DOHH2 (cell line): ENCODE measurements around the gene STARD9.
A peak's percentile ranks its signal among the peaks of the same experiment; 100 is the strongest.
"Not testable (repeated sequence)": the region's sequence is repeated elsewhere in the genome, so short reads cannot be mapped to it uniquely, and the experiment has no call there.

Source experiments
- H3F3A ChIP-seq: fragments of 200-600 bp; sonication (generic), shearing (Covaris generic); 2 replicates; pipeline ENCODE4 v1.6.0; 2016; ENCODE audit warnings: antibody characterized with exemption, mild to moderate bottlenecking; ENCODE audit not compliant: control insufficient read depth, insufficient read depth
- H3K27ac ChIP-seq: fragments of 200-600 bp; sonication (generic); 2 replicates; pipeline ENCODE4 v1.5.1; 2014; ENCODE audit warnings: low read depth, mild to moderate bottlenecking, low read length, moderate library complexity
- H3K27me3 ChIP-seq: fragments of 200-600 bp; sonication (generic); 2 replicates; pipeline ENCODE4 v1.6.1; 2014; ENCODE audit warnings: mild to moderate bottlenecking, low read length, mixed read lengths; ENCODE audit not compliant: control insufficient read depth
- H3K36me3 ChIP-seq: fragments of 200-600 bp; sonication (generic); 2 replicates; pipeline ENCODE4 v1.6.1; 2014; ENCODE audit warnings: mild to moderate bottlenecking, low read length, moderate library complexity, mixed read lengths; ENCODE audit not compliant: control insufficient read depth
- H3K4me1 ChIP-seq: fragments of 200-600 bp; sonication (generic); 2 replicates; pipeline ENCODE4 v1.6.1; 2014; ENCODE audit warnings: mild to moderate bottlenecking, low read length, mixed read lengths; ENCODE audit not compliant: control insufficient read depth
- H3K4me2 ChIP-seq: fragments of 200-600 bp; sonication (generic); 2 replicates; pipeline ENCODE4 v1.6.0; 2014; ENCODE audit warnings: mild to moderate bottlenecking, low read length, moderate library complexity
- H3K4me3 ChIP-seq: fragments of 200-600 bp; sonication (generic); 2 replicates; pipeline ENCODE4 v1.5.1; 2014; ENCODE audit warnings: mild to moderate bottlenecking, low read length, mixed read lengths
- H3K79me2 ChIP-seq: fragments of 200-600 bp; sonication (generic); 2 replicates; pipeline ENCODE4 v1.6.1; 2014; ENCODE audit warnings: mild to moderate bottlenecking, low read length, mixed read lengths; ENCODE audit not compliant: control insufficient read depth
- H3K9me2 ChIP-seq: fragments of 200-600 bp; sonication (generic); replicated peaks from 2 replicates; pipeline ENCODE4 v1.6.1; 2014; ENCODE audit warnings: mild to moderate bottlenecking, low read length, mixed read lengths; ENCODE audit not compliant: control insufficient read depth
- H3K9me3 ChIP-seq: fragments of 200-600 bp; sonication (generic); 2 replicates; pipeline ENCODE4 v1.6.1; 2014; ENCODE audit warnings: antibody characterized with exemption, low read length, mixed read lengths; ENCODE audit not compliant: control insufficient read depth, insufficient read depth
- H4K20me1 ChIP-seq: fragments of 200-600 bp; sonication (generic); 2 replicates; pipeline ENCODE4 v1.6.0; 2014; ENCODE audit warnings: low read depth, mild to moderate bottlenecking, antibody characterized with exemption, low read length, moderate library complexity; ENCODE audit not compliant: control insufficient read depth, insufficient read depth
- EZH2phosphoT487 ChIP-seq: fragments of 200-600 bp; sonication (generic); IDR thresholded peaks from 2 replicates; pipeline ENCODE4 v1.6.1; 2017; ENCODE audit warnings: borderline replicate concordance, mild to moderate bottlenecking, antibody characterized with exemption, low read length, moderate library complexity, mixed read lengths
- TF ChIP-seq, protein P1 (sequence below): fragments of 200-600 bp; sonication (generic); IDR thresholded peaks from one replicate; pipeline ENCODE4 v1.5.1; 2014; ENCODE audit warnings: antibody characterized with exemption, mild to moderate bottlenecking, low read depth, low read length; ENCODE audit not compliant: poor library complexity, severe bottlenecking

STARD9 gene

DNA sequence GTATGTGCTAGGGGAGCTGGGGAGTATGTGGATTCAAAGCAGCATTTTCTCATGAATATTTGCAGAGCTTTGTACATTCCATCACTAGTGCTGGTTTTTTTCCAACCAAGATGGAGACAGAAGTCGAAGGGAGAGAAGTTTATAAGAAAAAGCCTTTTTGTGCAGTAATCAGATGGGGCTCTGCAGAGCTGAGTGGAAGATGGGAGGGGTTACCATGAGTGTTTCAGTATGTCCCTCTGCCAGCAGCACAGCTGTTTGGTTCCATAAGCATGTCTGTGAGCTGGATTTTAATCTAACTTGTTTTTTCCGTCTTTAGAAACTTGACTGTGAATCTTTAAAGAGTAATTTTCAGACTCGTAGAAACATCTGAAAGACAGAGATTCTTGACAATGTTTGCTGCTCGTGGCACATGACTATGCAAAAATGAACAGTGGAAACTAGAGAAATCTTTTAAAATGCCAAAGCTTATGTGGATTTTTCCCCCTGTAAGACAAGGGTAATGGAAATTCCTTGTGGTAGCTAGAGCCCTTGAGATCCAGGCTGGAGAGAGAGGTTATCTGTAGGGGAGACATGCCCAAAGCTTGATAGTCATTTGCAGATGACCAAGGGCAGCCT, 20.3 kb downstream of the STARD9 start:
- Histone ChIP-seq H3K27ac (no peak overlapping the region), H3K4me2 (no peak overlapping the region), H3K79me2 (no peaks in the 10 kb centered on the region), H3K4me1 (no peaks in the 10 kb centered on the region), H3K27me3 (no peaks in the 10 kb centered on the region), H4K20me1 (no peaks in the 10 kb centered on the region), H3K9me2 (no peaks in the 10 kb centered on the region), H3K9me3 (no peaks in the 10 kb centered on the region), H3K36me3 (no peaks in the 10 kb centered on the region), H3F3A (no peaks in the 10 kb centered on the region), H3K4me3 (no peak overlapping the region)
- TF ChIP-seq EZH2phosphoT487, result no peak
- TF ChIP-seq, protein P1, sequence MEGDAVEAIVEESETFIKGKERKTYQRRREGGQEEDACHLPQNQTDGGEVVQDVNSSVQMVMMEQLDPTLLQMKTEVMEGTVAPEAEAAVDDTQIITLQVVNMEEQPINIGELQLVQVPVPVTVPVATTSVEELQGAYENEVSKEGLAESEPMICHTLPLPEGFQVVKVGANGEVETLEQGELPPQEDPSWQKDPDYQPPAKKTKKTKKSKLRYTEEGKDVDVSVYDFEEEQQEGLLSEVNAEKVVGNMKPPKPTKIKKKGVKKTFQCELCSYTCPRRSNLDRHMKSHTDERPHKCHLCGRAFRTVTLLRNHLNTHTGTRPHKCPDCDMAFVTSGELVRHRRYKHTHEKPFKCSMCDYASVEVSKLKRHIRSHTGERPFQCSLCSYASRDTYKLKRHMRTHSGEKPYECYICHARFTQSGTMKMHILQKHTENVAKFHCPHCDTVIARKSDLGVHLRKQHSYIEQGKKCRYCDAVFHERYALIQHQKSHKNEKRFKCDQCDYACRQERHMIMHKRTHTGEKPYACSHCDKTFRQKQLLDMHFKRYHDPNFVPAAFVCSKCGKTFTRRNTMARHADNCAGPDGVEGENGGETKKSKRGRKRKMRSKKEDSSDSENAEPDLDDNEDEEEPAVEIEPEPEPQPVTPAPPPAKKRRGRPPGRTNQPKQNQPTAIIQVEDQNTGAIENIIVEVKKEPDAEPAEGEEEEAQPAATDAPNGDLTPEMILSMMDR, result no peak

DNA sequence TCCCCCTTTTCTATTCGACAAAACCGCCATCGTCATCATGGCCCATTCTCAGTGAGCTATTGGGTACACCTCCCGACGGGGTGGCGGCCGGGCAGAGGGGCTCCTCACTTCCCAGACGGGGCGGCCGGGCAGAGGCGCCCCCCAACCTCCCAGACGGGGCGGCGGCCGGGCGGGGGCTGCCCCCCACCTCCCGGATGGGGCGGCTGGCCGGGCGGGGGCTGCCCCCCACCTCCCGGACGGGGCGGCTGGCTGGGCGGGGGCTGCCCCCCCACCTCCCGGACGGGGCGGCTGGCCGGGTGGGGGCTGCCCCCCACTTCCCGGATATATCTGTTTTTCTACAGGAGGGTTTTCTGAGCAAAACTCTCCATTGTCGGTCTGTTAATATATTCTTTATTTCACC, 25.9 kb downstream of the STARD9 start:
- Histone ChIP-seq H3K4me1 (peaks cover 44% of the 10 kb centered on the region), H3F3A (peaks cover 10% of the 10 kb centered on the region; the same call in 1 of the 2 replicates)

DNA sequence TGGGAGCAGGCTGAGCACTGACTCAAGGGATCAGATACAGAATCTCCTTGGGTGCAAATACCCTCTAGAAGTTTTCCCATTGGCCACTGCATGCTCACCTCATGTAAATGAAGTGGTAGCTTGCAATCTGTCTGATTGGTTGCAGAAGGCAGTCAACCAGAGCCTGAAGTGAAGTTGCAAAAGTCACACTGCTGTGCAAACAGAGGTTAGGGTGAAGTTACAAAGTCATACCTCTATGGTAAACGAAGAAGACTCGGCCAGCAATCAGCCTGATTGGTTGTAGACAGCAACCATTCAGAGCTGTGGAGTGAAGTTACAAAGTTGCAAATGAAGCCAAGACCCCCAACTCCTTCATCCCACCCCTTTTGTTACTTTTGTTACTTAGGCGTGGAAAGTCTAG, 27.1 kb downstream of the STARD9 start:
- Histone ChIP-seq H3K9me2 (no peaks in the 10 kb centered on the region), H3K4me2 (peak overlapping the region; percentile 18; the same call in 1 of the 2 replicates), H3K36me3 (peaks cover 7% of the 10 kb centered on the region), H3K9me3 (peaks cover 13% of the 10 kb centered on the region), H3K4me3 (peak overlapping the region; percentile 2; the same call in 1 of the 2 replicates), H3K4me1 (peaks cover 54% of the 10 kb centered on the region), H3K27me3 (no peaks in the 10 kb centered on the region), H3K79me2 (no peaks in the 10 kb centered on the region), H3F3A (peaks cover 10% of the 10 kb centered on the region; the same call in 1 of the 2 replicates), H4K20me1 (no peaks in the 10 kb centered on the region), H3K27ac (no peak overlapping the region)
- TF ChIP-seq EZH2phosphoT487, result no peak

More for the DNA sequence above, 25.9 kb downstream of the STARD9 start:
- not testable (repeated sequence) for H3K4me3 ChIP-seq, H4K20me1 ChIP-seq, H3K4me2 ChIP-seq, H3K27me3 ChIP-seq, H3K36me3 ChIP-seq, H3K79me2 ChIP-seq, H3K27ac ChIP-seq, H3K9me2 ChIP-seq
- H3K9me3 ChIP-seq, result peaks cover 13% of the 10 kb centered on the region

DNA sequence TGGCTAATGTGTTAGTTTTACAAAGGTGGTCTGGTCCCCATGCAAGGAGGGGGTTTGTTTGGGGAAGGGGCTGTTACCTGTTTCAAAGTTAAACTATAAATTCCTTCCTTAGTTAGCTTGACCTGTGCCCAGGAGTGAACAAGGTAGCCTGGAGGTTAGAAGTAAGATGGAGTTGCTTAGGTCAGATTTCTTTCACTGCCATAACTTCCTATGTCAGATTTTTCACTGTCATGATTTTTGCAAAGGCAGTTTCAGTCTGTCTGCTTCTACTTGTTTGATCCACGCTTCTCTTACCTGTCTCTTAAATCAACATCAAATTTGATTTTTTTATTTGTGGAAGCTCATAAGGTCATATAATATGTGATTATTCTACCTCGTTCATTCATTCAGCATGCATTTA, 28.6 kb downstream of the STARD9 start:
- Histone ChIP-seq H3K4me1 (peaks cover 69% of the 10 kb centered on the region), H3K79me2 (no peaks in the 10 kb centered on the region), H3K27ac (peak overlapping the region; percentile 49)

More for the DNA sequence above, 28.6 kb downstream of the STARD9 start:
- Histone ChIP-seq H3K36me3 (peaks cover 7% of the 10 kb centered on the region), H3K9me2 (no peaks in the 10 kb centered on the region), H3K4me2 (no peak overlapping the region), H3F3A (peaks cover 13% of the 10 kb centered on the region; the same call in 1 of the 2 replicates), H3K27me3 (no peaks in the 10 kb centered on the region), H4K20me1 (no peaks in the 10 kb centered on the region), H3K4me3 (no peak overlapping the region), H3K9me3 (peaks cover 13% of the 10 kb centered on the region)
- no peak for TF ChIP-seq EZH2phosphoT487
